ENCODE results near the gene KIF1A. TPM values are rescaled to one million over a fixed set of nuclear protein-coding genes. Genes with fewer than 3 reads are reported as not detected.

KIF1A gene
- total RNA-seq, 3 donors from 2014 or later: 1.5 to 17.2 (median 1.9) TPM

DNA sequence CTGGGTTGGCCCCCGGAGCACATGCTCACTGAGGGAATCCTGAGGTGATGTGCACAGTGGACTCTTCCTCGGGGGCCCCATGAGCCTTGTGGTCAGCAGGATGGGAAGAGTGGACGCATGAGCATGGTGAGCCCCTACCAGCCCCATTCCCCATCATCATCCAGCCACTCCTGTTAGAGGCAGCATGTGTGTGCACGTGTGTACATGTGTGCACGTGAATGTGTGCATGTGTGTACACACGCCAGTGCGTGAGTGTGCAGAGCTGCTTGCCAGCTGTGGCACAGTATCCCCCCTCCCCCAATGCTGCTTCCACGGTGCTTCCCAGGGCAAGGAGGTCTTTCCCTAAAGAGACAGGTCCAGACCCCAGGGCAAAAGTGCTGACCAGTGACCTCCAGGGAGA, 57.8 kb downstream of the KIF1A start:
- DNase-seq (no peak), ATAC-seq (no peak)
- H3K4me3 ChIP-seq: no peak overlapping the region
- intact Hi-C loops (cut with DNase I, micrococcal nuclease): no loop called here
- no peaks in the 10 kb centered on the region for H3K9me3 ChIP-seq
- TF ChIP-seq, protein P1, sequence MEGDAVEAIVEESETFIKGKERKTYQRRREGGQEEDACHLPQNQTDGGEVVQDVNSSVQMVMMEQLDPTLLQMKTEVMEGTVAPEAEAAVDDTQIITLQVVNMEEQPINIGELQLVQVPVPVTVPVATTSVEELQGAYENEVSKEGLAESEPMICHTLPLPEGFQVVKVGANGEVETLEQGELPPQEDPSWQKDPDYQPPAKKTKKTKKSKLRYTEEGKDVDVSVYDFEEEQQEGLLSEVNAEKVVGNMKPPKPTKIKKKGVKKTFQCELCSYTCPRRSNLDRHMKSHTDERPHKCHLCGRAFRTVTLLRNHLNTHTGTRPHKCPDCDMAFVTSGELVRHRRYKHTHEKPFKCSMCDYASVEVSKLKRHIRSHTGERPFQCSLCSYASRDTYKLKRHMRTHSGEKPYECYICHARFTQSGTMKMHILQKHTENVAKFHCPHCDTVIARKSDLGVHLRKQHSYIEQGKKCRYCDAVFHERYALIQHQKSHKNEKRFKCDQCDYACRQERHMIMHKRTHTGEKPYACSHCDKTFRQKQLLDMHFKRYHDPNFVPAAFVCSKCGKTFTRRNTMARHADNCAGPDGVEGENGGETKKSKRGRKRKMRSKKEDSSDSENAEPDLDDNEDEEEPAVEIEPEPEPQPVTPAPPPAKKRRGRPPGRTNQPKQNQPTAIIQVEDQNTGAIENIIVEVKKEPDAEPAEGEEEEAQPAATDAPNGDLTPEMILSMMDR (IDR thresholded peaks at IDR 0.05): no peak
- H3K36me3 ChIP-seq (ENCODE audit: low read depth): no peaks in the 10 kb centered on the region
- no peaks in the 10 kb centered on the region for H3K4me1 ChIP-seq (ENCODE audit: low read depth)

DNA sequence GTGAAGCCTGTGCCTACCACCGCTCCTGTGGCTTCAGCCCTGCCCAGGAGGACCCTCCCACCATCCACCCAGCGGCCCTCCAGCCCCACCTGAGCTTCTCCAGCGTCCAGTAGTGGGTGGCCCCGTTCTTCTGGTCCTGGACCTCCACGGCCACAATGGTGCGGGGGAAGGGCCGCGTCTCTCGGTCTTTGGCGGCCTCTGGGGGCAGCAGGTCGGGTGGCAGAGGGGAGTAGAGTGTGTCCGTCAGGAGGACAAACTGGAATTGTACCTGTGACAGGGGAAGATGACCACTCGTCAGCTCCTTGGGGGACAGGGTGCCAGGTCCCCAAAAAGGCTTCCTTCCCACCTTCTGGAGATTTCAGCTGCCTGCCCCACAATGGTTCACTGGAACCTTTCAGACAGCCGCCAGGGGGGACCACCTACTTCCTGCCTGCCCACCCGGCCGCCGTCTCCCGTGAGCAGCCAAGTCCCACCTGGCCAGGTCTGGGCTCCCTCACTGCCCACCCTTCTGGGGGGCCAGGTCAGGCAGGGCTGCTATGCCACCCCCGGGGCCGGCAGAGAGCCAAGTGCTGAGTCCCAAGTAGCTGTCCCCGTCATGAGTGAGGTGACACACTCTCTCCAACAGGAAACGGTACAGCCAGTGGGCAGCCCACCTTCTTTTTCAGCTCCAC, 59.3 kb downstream of the KIF1A start:
- TF ChIP-seq, protein P1 (IDR thresholded peaks at IDR 0.05): no peak
- intact Hi-C loops (cut with DNase I, micrococcal nuclease): no loop called here
- DNase-seq (no peak), ATAC-seq (no peak)
- H3K9me3 ChIP-seq: no peaks in the 10 kb centered on the region
- H3K4me3 ChIP-seq: no peak overlapping the region
- H3K4me1 ChIP-seq (ENCODE audit: low read depth): no peaks in the 10 kb centered on the region
- no peaks in the 10 kb centered on the region for H3K36me3 ChIP-seq (ENCODE audit: low read depth)

DNA sequence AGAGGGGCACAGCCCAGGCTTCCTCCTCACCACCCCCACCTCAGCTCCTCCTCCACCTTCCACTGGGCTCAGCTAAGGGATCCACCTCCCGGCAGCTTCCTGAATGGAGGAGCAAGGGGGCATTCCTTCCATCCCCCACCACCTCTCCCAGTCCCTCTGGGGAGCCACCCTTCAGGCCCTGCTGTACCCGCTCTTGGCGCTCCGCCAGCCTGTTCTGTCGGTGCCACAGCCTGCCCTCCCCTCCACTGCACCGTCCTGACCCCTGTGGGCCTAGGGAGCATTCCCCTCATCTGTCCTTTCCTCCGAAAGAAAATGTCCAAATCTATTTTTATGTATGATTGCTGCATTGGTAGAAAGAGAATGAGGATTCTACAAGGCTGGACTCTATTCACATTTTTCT, 59.9 kb downstream of the KIF1A start:
- DNase-seq (no peak), ATAC-seq (no peak)
- Histone ChIP-seq H3K4me3 (no peak overlapping the region), H3K36me3 (ENCODE audit: low read depth) (no peaks in the 10 kb centered on the region), H3K9me3 (no peaks in the 10 kb centered on the region), H3K4me1 (ENCODE audit: low read depth) (no peaks in the 10 kb centered on the region)
- TF ChIP-seq, protein P1 (IDR thresholded peaks at IDR 0.05): no peak
- intact Hi-C loops (cut with DNase I, micrococcal nuclease): no loop called here

DNA sequence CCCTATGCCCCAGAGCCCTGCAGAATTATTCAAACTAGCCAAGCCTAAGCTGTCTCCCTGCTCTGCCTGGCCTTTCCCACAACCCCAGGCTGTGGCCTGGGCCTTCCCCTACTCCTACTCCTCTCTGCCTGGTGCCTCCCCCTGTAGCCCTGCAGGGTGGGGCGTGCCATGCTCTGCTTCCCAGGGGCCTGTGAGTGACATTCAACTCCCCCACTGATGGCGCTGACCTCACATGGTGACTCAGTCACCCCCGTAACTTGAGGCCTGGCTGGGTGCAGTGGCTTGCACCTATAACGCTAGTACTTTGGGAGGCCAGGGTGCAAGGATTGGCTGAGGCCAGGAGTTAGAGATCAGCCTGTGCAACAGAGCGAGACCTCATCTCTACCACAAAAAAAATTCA, 60.6 kb downstream of the KIF1A start:
- Histone ChIP-seq H3K4me3 (no peak overlapping the region), H3K9me3 (no peaks in the 10 kb centered on the region), H3K4me1 (ENCODE audit: low read depth) (no peaks in the 10 kb centered on the region), H3K36me3 (ENCODE audit: low read depth) (no peaks in the 10 kb centered on the region)
- intact Hi-C loops (cut with DNase I, micrococcal nuclease): no loop called here
- ATAC-seq (no peak), DNase-seq (no peak)
- TF ChIP-seq, protein P1 (IDR thresholded peaks at IDR 0.05): no peak

DNA sequence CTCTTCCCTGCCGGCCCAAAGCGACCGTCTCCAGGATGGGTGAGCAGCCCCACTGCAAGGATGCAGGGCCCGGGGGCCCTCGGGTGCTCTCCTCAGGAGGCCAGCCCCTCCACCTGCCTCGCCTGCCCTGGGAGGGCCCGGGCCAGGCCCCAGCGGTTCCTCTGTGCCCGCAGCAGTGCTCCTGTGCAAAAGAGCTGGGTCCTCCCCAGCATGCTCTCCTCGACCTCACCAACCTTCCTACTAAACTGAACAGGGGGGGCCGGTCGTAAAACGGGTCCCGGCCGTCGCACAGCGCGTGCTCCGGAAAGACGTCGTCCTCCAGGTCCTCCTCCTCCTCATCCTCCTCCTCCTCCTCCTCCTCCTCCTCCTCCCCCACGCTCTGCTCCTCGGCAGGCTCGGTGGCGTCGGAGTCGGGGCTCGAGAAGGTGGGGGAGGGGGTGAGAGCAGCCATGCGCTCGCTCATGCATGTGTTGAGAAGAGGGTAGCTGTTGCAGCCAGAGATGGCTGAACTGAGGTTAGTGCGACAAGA, 62.9 kb downstream of the KIF1A start:
- no peaks in the 10 kb centered on the region for H3K9me3 ChIP-seq
- H3K4me1 ChIP-seq (ENCODE audit: low read depth): no peaks in the 10 kb centered on the region
- TF ChIP-seq, protein P1 (IDR thresholded peaks at IDR 0.05): no peak
- no peaks in the 10 kb centered on the region for H3K36me3 ChIP-seq (ENCODE audit: low read depth)
- ATAC-seq: no peak
- intact Hi-C loops (cut with DNase I, micrococcal nuclease): no loop called here
- DNase-seq: no peak
- no peak overlapping the region for H3K4me3 ChIP-seq
